Measurements from ENCODE around the gene PFKFB2. TPM values are rescaled to one million over a fixed set of nuclear protein-coding genes. Genes with fewer than 3 reads are reported as not detected.
A peak's percentile ranks its signal among the peaks of the same experiment; 100 is the strongest.
"Not testable (repeated sequence)": the region's sequence is repeated elsewhere in the genome, so short reads cannot be mapped to it uniquely, and the experiment has no call there.

PFKFB2 gene
- total RNA-seq, 4 donors from 2014 or later = 3.7 to 5.3 (median 4.1) TPM

GRCh38 chr1:207039380-207040180 lies 13.5 kb upstream of the PFKFB2 start:
- intact Hi-C loops (cut with DNase I) = no loop called here
- no peaks in the 10 kb centered on the region for H3K36me3 ChIP-seq
- no peaks in the 10 kb centered on the region for H3K9me3 ChIP-seq
- peaks cover 0 to 13% (median 8%) of the 10 kb centered on the region in 4 donors for H3K4me1 ChIP-seq
- no peak for TF ChIP-seq EP300 (IDR thresholded peaks at IDR 0.05)
- no peak for TF ChIP-seq CTCF (IDR thresholded peaks at IDR 0.05)
- no peak for TF ChIP-seq POLR2A (IDR thresholded peaks at IDR 0.05; ENCODE audit: low read depth)
- no peak for TF ChIP-seq POLR2AphosphoS5 (IDR thresholded peaks at IDR 0.05)
- H3K27me3 ChIP-seq = no peaks in the 10 kb centered on the region
- no peak overlapping the region for H3K4me3 ChIP-seq
- no peak overlapping the region for H3K27ac ChIP-seq (replicated peaks in 1 of 4)
- WGBS = 76% methylated on average over 4 of the region's 4 CpGs
- DNase-seq (ENCODE audit: extremely low spot score) = peak; percentile 80

GRCh38 chr1:207040181-207040533 lies 12.9 kb upstream of the PFKFB2 start:
- intact Hi-C loops (cut with DNase I) = no loop called here
- 67% methylated on average over 3 of the region's 3 CpGs for WGBS
- H3K4me3 ChIP-seq = no peak overlapping the region
- TF ChIP-seq CTCF (IDR thresholded peaks at IDR 0.05) = no peak
- TF ChIP-seq POLR2AphosphoS5 (IDR thresholded peaks at IDR 0.05) = no peak
- TF ChIP-seq EP300 (IDR thresholded peaks at IDR 0.05) = no peak
- no peak for TF ChIP-seq POLR2A (IDR thresholded peaks at IDR 0.05; ENCODE audit: low read depth)
- peaks cover 1 to 19% (median 14%) of the 10 kb centered on the region in 4 donors for H3K4me1 ChIP-seq
- H3K36me3 ChIP-seq = no peaks in the 10 kb centered on the region
- no peaks in the 10 kb centered on the region for H3K9me3 ChIP-seq
- no peak for DNase-seq (ENCODE audit: extremely low spot score)
- H3K27ac ChIP-seq (replicated peaks in 1 of 4) = no peak overlapping the region
- H3K27me3 ChIP-seq = no peaks in the 10 kb centered on the region

GRCh38 chr1:207041397-207041796 lies 11.7 kb upstream of the PFKFB2 start:
- H3K27me3 ChIP-seq; intact Hi-C loops (cut with DNase I); DNase-seq (ENCODE audit: extremely low spot score); H3K36me3 ChIP-seq; H3K9me3 ChIP-seq; H3K27ac ChIP-seq (replicated peaks in 1 of 4); H3K4me3 ChIP-seq: not testable (repeated sequence)
- peaks cover 14 to 31% (median 26%) of the 10 kb centered on the region in 4 donors for H3K4me1 ChIP-seq
- WGBS = 90% methylated on average over 2 of the region's 2 CpGs

GRCh38 chr1:207045453-207045852 lies 7.6 kb upstream of the PFKFB2 start:
- intact Hi-C loops (cut with DNase I) = no loop called here
- TF ChIP-seq POLR2AphosphoS5 (IDR thresholded peaks at IDR 0.05) = no peak
- no peak for TF ChIP-seq POLR2A (IDR thresholded peaks at IDR 0.05; ENCODE audit: low read depth)
- no peak for TF ChIP-seq CTCF (IDR thresholded peaks at IDR 0.05)
- TF ChIP-seq EP300 (IDR thresholded peaks at IDR 0.05) = no peak
- Histone ChIP-seq H3K36me3 (peaks cover 0 to 19% (median 11%) of the 10 kb centered on the region in 4 donors), H3K4me1 (peaks cover 46 to 63% (median 53%) of the 10 kb centered on the region in 4 donors), H3K4me3 (no peak overlapping the region), H3K27ac (replicated peaks in 1 of 4) (no peak overlapping the region), H3K9me3 (no peaks in the 10 kb centered on the region), H3K27me3 (no peaks in the 10 kb centered on the region)
- WGBS = 71% methylated on average over 2 of the region's 2 CpGs
- DNase-seq (ENCODE audit: extremely low spot score) = no peak

GRCh38 chr1:207047505-207047904 lies 5.6 kb upstream of the PFKFB2 start:
- H3K9me3 ChIP-seq = no peaks in the 10 kb centered on the region
- 85% methylated on average over 1 of the region's 1 CpG for WGBS
- no peak overlapping the region for H3K4me3 ChIP-seq
- no peaks in the 10 kb centered on the region for H3K27me3 ChIP-seq
- H3K27ac ChIP-seq (replicated peaks in 1 of 4) = no peak overlapping the region
- TF ChIP-seq EP300 (IDR thresholded peaks at IDR 0.05) (no peak), CTCF (IDR thresholded peaks at IDR 0.05) (no peak), POLR2A (IDR thresholded peaks at IDR 0.05; ENCODE audit: low read depth) (no peak), POLR2AphosphoS5 (IDR thresholded peaks at IDR 0.05) (no peak)
- peaks cover 58 to 79% (median 68%) of the 10 kb centered on the region in 4 donors for H3K4me1 ChIP-seq
- DNase-seq (ENCODE audit: extremely low spot score) = no peak
- intact Hi-C loops (cut with DNase I) = no loop called here
- H3K36me3 ChIP-seq = peaks cover 0 to 19% (median 11%) of the 10 kb centered on the region in 4 donors

Measured in esophagus muscularis mucosa (tissue), 4 donors.